Keratinocyte (primary cell): Measurements from ENCODE around the gene HIVEP1. TPM values are rescaled to one million over a fixed set of nuclear protein-coding genes. Genes with fewer than 3 reads are reported as not detected.

Experiments used
- DNase-seq: peaks from one replicate; pipeline ENCODE4 v3.0.0-alpha.2; 2011; ENCODE audit warnings: low read depth, missing footprints, low spot score
- FAIRE-seq: peaks from 2 replicates; lab custom pipeline; 2011; peaks lifted over from hg19 to GRCh38; lab: Jason Lieb, UNC
- H2AFZ ChIP-seq: 2 replicates; pipeline ENCODE4 v1.6.0; 2012; ENCODE audit warnings: low read length, control low read depth, inconsistent platforms; ENCODE audit not compliant: control insufficient read depth
- H3K27ac ChIP-seq: 2 replicates; pipeline ENCODE4 v1.5.1; 2011; ENCODE audit warnings: low read length; ENCODE audit not compliant: control insufficient read depth, insufficient read depth
- H3K27me3 ChIP-seq: 3 replicates; pipeline ENCODE4 v1.6.0; 2011; ENCODE audit warnings: low read length; ENCODE audit not compliant: control insufficient read depth, insufficient read depth; ENCODE audit errors: extremely low read depth
- H3K36me3 ChIP-seq, 2 experiments: 2 replicates in 1 of 2; 3 replicates in 1 of 2; pipeline ENCODE4 v1.5.1; 2011; ENCODE audit warnings: low read length in 2 of 2, mild to moderate bottlenecking in 1 of 2; ENCODE audit not compliant: control insufficient read depth in 2 of 2, insufficient read depth in 2 of 2; ENCODE audit errors: extremely low read depth in 1 of 2
- H3K4me1 ChIP-seq: 3 replicates; pipeline ENCODE4 v1.5.1; 2011; ENCODE audit warnings: low read length; ENCODE audit not compliant: control insufficient read depth, insufficient read depth; ENCODE audit errors: extremely low read depth
- H3K4me2 ChIP-seq: 3 replicates; pipeline ENCODE4 v1.6.0; 2011; ENCODE audit warnings: low read depth, low read length; ENCODE audit not compliant: control insufficient read depth, insufficient read depth; ENCODE audit errors: extremely low read depth
- H3K4me3 ChIP-seq, 3 experiments: fragments of 200-600 bp in 1 of 3; sonication (generic) in 1 of 3; 2 replicates in 2 of 3; 3 replicates in 1 of 3; pipeline ENCODE4 v1.5.1; 2011 to 2016; ENCODE audit warnings: low read length in 3 of 3, mild to moderate bottlenecking in 3 of 3, control low read depth in 2 of 3, inconsistent platforms in 1 of 3, low read depth in 1 of 3, mixed read lengths in 1 of 3, mixed run types in 1 of 3, moderate library complexity in 1 of 3; ENCODE audit not compliant: control insufficient read depth in 2 of 3, insufficient read depth in 2 of 3; ENCODE audit errors: extremely low read depth in 1 of 3
- H3K79me2 ChIP-seq: 2 replicates; pipeline ENCODE4 v1.6.0; 2012; ENCODE audit warnings: low read length; ENCODE audit not compliant: control insufficient read depth, insufficient read depth
- H3K9ac ChIP-seq: 3 replicates; pipeline ENCODE4 v1.6.0; 2011; ENCODE audit warnings: low read length; ENCODE audit not compliant: control insufficient read depth, insufficient read depth; ENCODE audit errors: extremely low read depth
- H3K9me1 ChIP-seq: 3 replicates; pipeline ENCODE4 v1.6.0; 2011; ENCODE audit warnings: low read length; ENCODE audit not compliant: control insufficient read depth, insufficient read depth; ENCODE audit errors: extremely low read depth
- H3K9me3 ChIP-seq: 2 replicates; pipeline ENCODE4 v1.5.1; 2012; ENCODE audit warnings: low read depth, low read length; ENCODE audit not compliant: control insufficient read depth
- H4K20me1 ChIP-seq: 3 replicates; pipeline ENCODE4 v1.6.0; 2011; ENCODE audit warnings: low read length; ENCODE audit not compliant: control insufficient read depth, insufficient read depth; ENCODE audit errors: extremely low read depth
- EZH2 ChIP-seq: IDR thresholded peaks from one replicate; pipeline ENCODE4 v1.6.1; 2012; ENCODE audit warnings: inconsistent platforms, mild to moderate bottlenecking, low read length, moderate library complexity
- dilution Hi-C: fragments of 300-500 bp; cut with MboI; formaldehyde crosslinking; loops from one replicate; pipeline ENCODE4 v1.7.0; 2020; ENCODE audit warnings: low sequenced_read_pairs; ENCODE audit not compliant: extremely low pct_ligation_motif_present
- polyA plus RNA-seq, 5 experiments: library from polyadenylated mRNA; depleted of rRNA in 3 of 5; stranded (reverse) in 3 of 5; stranded (forward) in 1 of 5; unstranded in 1 of 5; fragments of >200 nt; gene quantifications; 1 replicate in 1 of 5; 2 replicates in 3 of 5; 3 replicates in 1 of 5; pipeline versions ENCODE4 v1.2.1 to v1.2.3, GENCODE V29; 2011 to 2012; ENCODE audit warnings: missing spikeins in 2 of 5, low read depth in 1 of 5, low replicate concordance in 1 of 5
- TF ChIP-seq, protein P1 (sequence below), 3 experiments: IDR thresholded peaks in 1 of 3; conservative IDR thresholded peaks in 1 of 3; optimal IDR thresholded peaks in 1 of 3; 2 replicates in 2 of 3; 3 replicates in 1 of 3; pipeline versions ENCODE3 to v1.5.1; 2011; ENCODE audit warnings: low read length in 3 of 3, mild to moderate bottlenecking in 3 of 3, moderate library complexity in 2 of 3, control low read depth in 1 of 3, inconsistent platforms in 1 of 3; ENCODE audit not compliant: insufficient read depth in 2 of 3; ENCODE audit errors: extremely low read depth in 1 of 3

Gene HIVEP1
- polyA plus RNA-seq, 1 donor (not counting 4 experiments of a cell fraction or from before 2014, with no cell fraction given), result 13.7 TPM

DNA sequence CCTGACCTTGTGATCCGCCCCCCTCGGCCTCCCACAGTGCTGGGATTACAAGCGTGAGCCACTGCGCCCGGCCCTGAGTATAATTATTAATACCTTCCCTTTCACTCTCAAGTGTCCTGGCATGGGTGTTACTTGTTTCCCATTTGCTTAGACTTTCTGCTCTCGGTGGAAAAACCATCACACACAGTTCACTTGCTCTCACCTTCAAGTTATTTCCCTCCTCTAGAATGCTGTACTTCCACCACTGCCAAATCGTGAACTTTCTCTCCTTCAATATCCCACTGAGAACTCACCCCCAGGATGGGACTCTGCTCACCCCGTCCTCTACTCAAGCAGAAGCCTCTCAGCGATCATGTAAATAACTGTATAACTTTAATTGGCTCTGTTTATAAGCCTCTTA, 4.6 kb upstream of the HIVEP1 start:
- Histone ChIP-seq H3K36me3 (no peaks in the 10 kb centered on the region), H3K4me1 (peaks cover 13% of the 10 kb centered on the region), H3K9me3 (no peaks in the 10 kb centered on the region), H2AFZ (peak overlapping the region; percentile 93), H3K27ac (peak overlapping the region; percentile 98), H3K4me3 (peak overlapping the region; percentile 69 to 77 (median 70)), H3K9me1 (no peaks in the 10 kb centered on the region), H4K20me1 (no peaks in the 10 kb centered on the region), H3K9ac (peak overlapping the region; percentile 98), H3K27me3 (no peaks in the 10 kb centered on the region), H3K4me2 (peak overlapping the region; percentile 96), H3K79me2 (peaks cover 11% of the 10 kb centered on the region)
- FAIRE-seq, result no peak
- DNase-seq, result no peak
- dilution Hi-C loops, result no loop called here
- TF ChIP-seq EZH2, result no peak
- TF ChIP-seq, protein P1, sequence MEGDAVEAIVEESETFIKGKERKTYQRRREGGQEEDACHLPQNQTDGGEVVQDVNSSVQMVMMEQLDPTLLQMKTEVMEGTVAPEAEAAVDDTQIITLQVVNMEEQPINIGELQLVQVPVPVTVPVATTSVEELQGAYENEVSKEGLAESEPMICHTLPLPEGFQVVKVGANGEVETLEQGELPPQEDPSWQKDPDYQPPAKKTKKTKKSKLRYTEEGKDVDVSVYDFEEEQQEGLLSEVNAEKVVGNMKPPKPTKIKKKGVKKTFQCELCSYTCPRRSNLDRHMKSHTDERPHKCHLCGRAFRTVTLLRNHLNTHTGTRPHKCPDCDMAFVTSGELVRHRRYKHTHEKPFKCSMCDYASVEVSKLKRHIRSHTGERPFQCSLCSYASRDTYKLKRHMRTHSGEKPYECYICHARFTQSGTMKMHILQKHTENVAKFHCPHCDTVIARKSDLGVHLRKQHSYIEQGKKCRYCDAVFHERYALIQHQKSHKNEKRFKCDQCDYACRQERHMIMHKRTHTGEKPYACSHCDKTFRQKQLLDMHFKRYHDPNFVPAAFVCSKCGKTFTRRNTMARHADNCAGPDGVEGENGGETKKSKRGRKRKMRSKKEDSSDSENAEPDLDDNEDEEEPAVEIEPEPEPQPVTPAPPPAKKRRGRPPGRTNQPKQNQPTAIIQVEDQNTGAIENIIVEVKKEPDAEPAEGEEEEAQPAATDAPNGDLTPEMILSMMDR (optimal IDR thresholded peaks at IDR 0.05 in 1 of 3, IDR thresholded peaks at IDR 0.05 in 1 of 3, conservative IDR thresholded peaks at IDR 0.05 in 1 of 3; ENCODE audit: extremely low read depth in 1 of 3, insufficient read depth in 2 of 3, low read length in 3 of 3), result no peak

DNA sequence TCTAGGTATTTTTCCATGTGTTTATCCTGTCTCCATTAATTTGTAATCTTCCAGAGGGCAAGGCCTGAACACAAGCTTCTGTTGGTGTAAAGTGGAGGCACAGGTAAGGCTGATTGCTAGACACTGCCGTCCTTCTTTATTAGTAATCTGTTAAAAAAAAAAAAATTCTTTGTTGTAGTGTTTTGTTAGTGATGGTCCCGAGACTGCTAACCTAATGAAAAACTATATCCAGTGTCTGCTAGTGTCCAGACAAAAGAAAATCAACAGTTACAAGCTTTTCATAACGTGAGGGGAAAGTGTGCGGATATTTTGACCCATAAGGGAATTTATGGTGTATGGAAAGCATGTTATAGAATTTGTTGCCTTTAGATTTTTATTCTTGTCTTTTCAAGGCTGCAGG, 4.2 kb upstream of the HIVEP1 start:
- Histone ChIP-seq H2AFZ (peak overlapping the region; percentile 93), H3K4me3 (peak overlapping the region; percentile 69 to 77 (median 70)), H3K4me1 (peaks cover 13% of the 10 kb centered on the region), H3K27ac (peak overlapping the region; percentile 98), H3K9me3 (no peaks in the 10 kb centered on the region), H3K4me2 (peak overlapping the region; percentile 96), H3K27me3 (no peaks in the 10 kb centered on the region), H3K79me2 (peaks cover 14% of the 10 kb centered on the region), H3K36me3 (no peaks in the 10 kb centered on the region), H3K9ac (peak overlapping the region; percentile 98), H3K9me1 (no peaks in the 10 kb centered on the region), H4K20me1 (no peaks in the 10 kb centered on the region)
- FAIRE-seq, result peak; percentile 23
- dilution Hi-C loops, result no loop called here
- no peak for DNase-seq
- TF ChIP-seq, protein P1 (optimal IDR thresholded peaks at IDR 0.05 in 1 of 3, IDR thresholded peaks at IDR 0.05 in 1 of 3, conservative IDR thresholded peaks at IDR 0.05 in 1 of 3; ENCODE audit: extremely low read depth in 1 of 3, insufficient read depth in 2 of 3, low read length in 3 of 3), result no peak
- no peak for TF ChIP-seq EZH2
